ENCODE results near the gene ICAM5.
"Not testable (repeated sequence)": the region's sequence is repeated elsewhere in the genome, so short reads cannot be mapped to it uniquely, and the experiment has no call there.

The ICAM5 gene

GRCh38 chr19:10289836-10290356, at the start of gene ICAM5:
Gene ICAM5, plus strand, starts transcription at chr19:10289952. Its CDS starts 92 bp downstream, at chr19:10290044.
- DNase-seq (ENCODE audit: low read depth in 2 of 3, low spot score in 2 of 3) = no peak

GRCh38 chr19:10241826-10242449, 47.8 kb upstream of the ICAM5 start:
- not testable (repeated sequence) for DNase-seq (ENCODE audit: low read depth in 2 of 3, low spot score in 2 of 3)

GRCh38 chr19:10243606-10244005, 46.1 kb upstream of the ICAM5 start:
- DNase-seq (ENCODE audit: low read depth in 2 of 3, low spot score in 2 of 3) = no peak

GRCh38 chr19:10245189-10245939, 44.4 kb upstream of the ICAM5 start:
- no peak for DNase-seq (ENCODE audit: low read depth in 2 of 3, low spot score in 2 of 3)

- no peak for DNase-seq (ENCODE audit: low read depth in 2 of 3, low spot score in 2 of 3)
These were observed 43.2 kb upstream of the ICAM5 start for GRCh38 chr19:10246511-10246910.

GRCh38 chr19:10251792-10252694, 37.7 kb upstream of the ICAM5 start, which contains the start of gene MRPL4:
Gene MRPL4, plus strand, starts transcription at chr19:10252214. Its CDS starts 40 bp downstream, at chr19:10252254.
- DNase-seq (ENCODE audit: low read depth in 2 of 3, low spot score in 2 of 3) = peak; percentile 81 to 95 (median 89)

- DNase-seq (ENCODE audit: low read depth in 2 of 3, low spot score in 2 of 3) = no peak
These were observed 37.0 kb upstream of the ICAM5 start for GRCh38 chr19:10252707-10253106.

GRCh38 chr19:10254244-10254643, 35.5 kb upstream of the ICAM5 start:
- no peak for DNase-seq (ENCODE audit: low read depth in 2 of 3, low spot score in 2 of 3)

- DNase-seq (ENCODE audit: low read depth in 2 of 3, low spot score in 2 of 3) = no peak
These were observed 34.4 kb upstream of the ICAM5 start for GRCh38 chr19:10255358-10255757.

- DNase-seq (ENCODE audit: low read depth in 2 of 3, low spot score in 2 of 3) = no peak
These were observed 33.2 kb upstream of the ICAM5 start for GRCh38 chr19:10256551-10256950.

- no peak for DNase-seq (ENCODE audit: low read depth in 2 of 3, low spot score in 2 of 3)
These were observed 32.7 kb upstream of the ICAM5 start for GRCh38 chr19:10256970-10257615.

- no peak for DNase-seq (ENCODE audit: low read depth in 2 of 3, low spot score in 2 of 3)
These were observed 31.6 kb upstream of the ICAM5 start for GRCh38 chr19:10258080-10258710.

- DNase-seq (ENCODE audit: low read depth in 2 of 3, low spot score in 2 of 3) = peak; percentile 64 to 80 (median 72)
These were observed 30.4 kb upstream of the ICAM5 start for GRCh38 chr19:10259162-10259905.

- DNase-seq (ENCODE audit: low read depth in 2 of 3, low spot score in 2 of 3) = peak; percentile 39 to 53 (median 45)
These were observed 29.6 kb upstream of the ICAM5 start for GRCh38 chr19:10260141-10260584.

GRCh38 chr19:10262771-10263170, 27.0 kb upstream of the ICAM5 start:
- DNase-seq (ENCODE audit: low read depth in 2 of 3, low spot score in 2 of 3) = no peak

GRCh38 chr19:10266706-10267105, 23.0 kb upstream of the ICAM5 start:
- no peak for DNase-seq (ENCODE audit: low read depth in 2 of 3, low spot score in 2 of 3)

- DNase-seq (ENCODE audit: low read depth in 2 of 3, low spot score in 2 of 3) = no peak
These were observed 21.7 kb upstream of the ICAM5 start for GRCh38 chr19:10268071-10268470.

- DNase-seq (ENCODE audit: low read depth in 2 of 3, low spot score in 2 of 3) = peak; percentile 72 to 94 (median 80)
These were observed 20.2 kb upstream of the ICAM5 start for GRCh38 chr19:10269333-10270179.
